GM23338 (cell line): ENCODE data around the gene SEMA6B. TPM values are rescaled to one million over a fixed set of nuclear protein-coding genes. Genes with fewer than 3 reads are reported as not detected.

Experiments
- ATAC-seq: fragments of 200-7000 bp; cut with Tn5 transposase; 3 replicates; pipeline ENCODE4 v1.9.1; 2020
- DNase-seq: peaks from one replicate; pipeline ENCODE4 v3.0.0-alpha.2; 2015; ENCODE audit warnings: low spot score
- H2AFZ ChIP-seq: fragments of 200-600 bp; sonication (generic); 2 replicates; pipeline ENCODE4 v1.8.0; 2016; ENCODE audit warnings: antibody characterized with exemption, mild to moderate bottlenecking, moderate library complexity
- H3F3A ChIP-seq: fragments of 200-600 bp; sonication (generic); replicated peaks from 2 replicates; pipeline ENCODE4 v1.8.0; 2017; ENCODE audit warnings: antibody characterized with exemption, mixed run types, low read depth
- H3K27ac ChIP-seq: fragments of 200-600 bp; sonication (generic); 2 replicates; pipeline ENCODE4 v1.6.1; 2016; ENCODE audit warnings: low read depth
- H3K27me3 ChIP-seq: fragments of 200-600 bp; sonication (generic); 2 replicates; pipeline ENCODE4 v1.8.0; 2016; ENCODE audit warnings: mild to moderate bottlenecking, mixed run types, moderate library complexity; ENCODE audit not compliant: insufficient read depth
- H3K36me3 ChIP-seq: fragments of 200-600 bp; sonication (generic); 2 replicates; pipeline ENCODE4 v1.8.0; 2016; ENCODE audit warnings: mild to moderate bottlenecking; ENCODE audit not compliant: insufficient read depth
- H3K4me1 ChIP-seq: fragments of 200-600 bp; sonication (generic); 2 replicates; pipeline ENCODE4 v1.8.0; 2016; ENCODE audit warnings: mild to moderate bottlenecking, moderate library complexity; ENCODE audit not compliant: insufficient read depth
- H3K4me2 ChIP-seq: fragments of 200-600 bp; sonication (generic); 2 replicates; pipeline ENCODE4 v1.7.1; 2017; ENCODE audit warnings: mixed run types
- H3K4me3 ChIP-seq: fragments of 200-600 bp; sonication (generic); 2 replicates; pipeline ENCODE4 v1.6.1; 2016; ENCODE audit warnings: mixed run types
- H3K79me2 ChIP-seq: fragments of 200-600 bp; sonication (generic); replicated peaks from 2 replicates; pipeline ENCODE4 v1.8.0; 2017; ENCODE audit warnings: mild to moderate bottlenecking; ENCODE audit not compliant: insufficient read depth
- H3K9me2 ChIP-seq: fragments of 200-600 bp; sonication (generic); 2 replicates; pipeline ENCODE4 v1.8.0; 2017; ENCODE audit not compliant: insufficient read depth
- H4K20me1 ChIP-seq: fragments of 200-600 bp; sonication (generic); replicated peaks from 2 replicates; pipeline ENCODE4 v1.8.0; 2017; ENCODE audit warnings: mild to moderate bottlenecking; ENCODE audit not compliant: insufficient read depth
- H3K27ac Mint-ChIP-seq: 2 replicates; pipeline ENCODE4 v1.8.0; 2020; ENCODE audit warnings: inconsistent platforms, mild to moderate bottlenecking, moderate library complexity, mixed read lengths
- H3K27me3 Mint-ChIP-seq: 3 replicates; pipeline ENCODE4 v1.8.0; 2022; ENCODE audit warnings: low read depth, mild to moderate bottlenecking, moderate library complexity, mixed read lengths, inconsistent platforms; ENCODE audit not compliant: insufficient read depth, poor library complexity
- H3K36me3 Mint-ChIP-seq: 3 replicates; pipeline ENCODE4 v1.8.0; 2021; ENCODE audit warnings: low read depth, mild to moderate bottlenecking, inconsistent platforms, moderate library complexity, mixed read lengths
- H3K4me1 Mint-ChIP-seq: 3 replicates; pipeline ENCODE4 v1.8.0; 2020; ENCODE audit warnings: mild to moderate bottlenecking, inconsistent platforms, mixed read lengths
- H3K4me3 Mint-ChIP-seq: 3 replicates; pipeline ENCODE4 v1.8.0; 2021; ENCODE audit warnings: moderate library complexity, mild to moderate bottlenecking, inconsistent platforms, mixed read lengths
- H3K9me3 Mint-ChIP-seq: 3 replicates; pipeline ENCODE4 v1.8.0; 2020; ENCODE audit warnings: moderate library complexity, mild to moderate bottlenecking, inconsistent platforms, mixed read lengths
- CREB1 ChIP-seq: fragments of 250-450 bp; sonication (Bioruptor Pico); IDR thresholded peaks from 2 replicates; pipeline ENCODE4 v1.5.0; 2020; ENCODE audit warnings: low read depth, mild to moderate bottlenecking, moderate library complexity
- CTCF ChIP-seq, 2 experiments: fragments of 200-600 bp in 1 of 2; sonication (generic) in 1 of 2; conservative IDR thresholded peaks; 2 replicates each; pipeline versions ENCODE4 v1.5.1 to v1.6.1; 2016 to 2017; ENCODE audit warnings: antibody characterized with exemption in 2 of 2, low read depth in 2 of 2, mild to moderate bottlenecking in 2 of 2, moderate library complexity in 1 of 2
- ETS1 ChIP-seq: IDR thresholded peaks from 2 replicates; pipeline ENCODE4 v1.6.1; 2016; ENCODE audit warnings: antibody characterized with exemption
- EZH2 ChIP-seq: fragments of 200-600 bp; sonication (generic); IDR thresholded peaks from one replicate; pipeline ENCODE4 v1.8.0; 2017; ENCODE audit warnings: antibody characterized with exemption, mild to moderate bottlenecking, low read depth; ENCODE audit not compliant: unreplicated experiment
- EZH2phosphoT487 ChIP-seq: fragments of 200-600 bp; sonication (generic); IDR thresholded peaks from one replicate; pipeline ENCODE4 v1.8.1; 2018; ENCODE audit warnings: antibody characterized with exemption; ENCODE audit not compliant: unreplicated experiment
- JUNB ChIP-seq: IDR thresholded peaks from one replicate; pipeline ENCODE4 v1.6.1; 2016; ENCODE audit warnings: antibody characterized with exemption; ENCODE audit not compliant: unreplicated experiment
- NANOG ChIP-seq: IDR thresholded peaks from 2 replicates; pipeline ENCODE4 v1.6.1; 2016; ENCODE audit warnings: antibody characterized with exemption, borderline replicate concordance
- POLR2AphosphoS5 ChIP-seq: IDR thresholded peaks from 2 replicates; pipeline ENCODE4 v1.6.1; 2016; ENCODE audit warnings: antibody characterized with exemption, low read depth
- REST ChIP-seq: IDR thresholded peaks from one replicate; pipeline ENCODE4 v1.6.1; 2018; ENCODE audit warnings: antibody characterized with exemption; ENCODE audit not compliant: unreplicated experiment
- STAT1 ChIP-seq: IDR thresholded peaks from one replicate; pipeline ENCODE4 v1.6.1; 2016; ENCODE audit warnings: antibody characterized with exemption; ENCODE audit not compliant: unreplicated experiment
- ZNF114 ChIP-seq: fragments of 250-450 bp; sonication (Bioruptor Pico); IDR thresholded peaks from 2 replicates; pipeline ENCODE4 v1.5.0; 2020; ENCODE audit warnings: mild to moderate bottlenecking, moderate library complexity
- ZNF331 ChIP-seq: fragments of 250-450 bp; sonication (Bioruptor Pico); IDR thresholded peaks from 2 replicates; pipeline ENCODE4 v1.5.0; 2020; ENCODE audit warnings: low read depth, mild to moderate bottlenecking, moderate library complexity
- ZNF462 ChIP-seq: fragments of 250-450 bp; sonication (Bioruptor Pico); IDR thresholded peaks from 2 replicates; pipeline ENCODE4 v1.5.0; 2020; ENCODE audit warnings: mild to moderate bottlenecking, moderate library complexity
- polyA plus RNA-seq: library from polyadenylated mRNA; unstranded; fragments of >200 nt; fragmentation: Nextera tagmentation; extraction: Ambion mirVana; gene quantifications from 2 replicates; pipeline ENCODE4 v1.2.1, GENCODE V29; 2016
- total RNA-seq: library from RNA; depleted of rRNA; stranded (reverse); fragments of >200 nt; shearing (Covaris generic); gene quantifications from 2 replicates; pipeline ENCODE4 v1.2.3, GENCODE V29; 2014

SEMA6B gene
- total and polyA plus RNA-seq, 2 experiments from 2014 or later = 5.3 to 42.7 TPM

GRCh38 chr19:4577020-4577782, 17.7 kb upstream of the SEMA6B start:
- Histone ChIP-seq H3K4me1 (peaks cover 22% of the 10 kb centered on the region), H3K36me3 (no peaks in the 10 kb centered on the region), H3K27ac (no peak overlapping the region), H3K79me2 (peaks cover 27% of the 10 kb centered on the region), H2AFZ (no peak overlapping the region), H4K20me1 (peaks cover 12% of the 10 kb centered on the region; the same call in 1 of the 2 replicates), H3F3A (peaks cover 24% of the 10 kb centered on the region), H3K4me2 (no peak overlapping the region), H3K4me3 (no peak overlapping the region), H3K27me3 (peaks cover 6% of the 10 kb centered on the region), H3K9me2 (no peaks in the 10 kb centered on the region)
- Mint-ChIP-seq H3K36me3 (no peaks in the 10 kb centered on the region), H3K4me1 (peaks cover 25% of the 10 kb centered on the region), H3K27me3 (peaks cover 21% of the 10 kb centered on the region), H3K4me3 (no peak overlapping the region; the same call in 2 of the 3 replicates), H3K9me3 (no peaks in the 10 kb centered on the region), H3K27ac (no peak overlapping the region)
- peak; percentile 10 for ATAC-seq
- TF ChIP-seq CREB1 = no peak
- TF ChIP-seq POLR2AphosphoS5 = no peak
- TF ChIP-seq STAT1 = no peak
- no peak for TF ChIP-seq JUNB
- no peak for TF ChIP-seq NANOG
- TF ChIP-seq ZNF114 (CRISPR knock-in tag) = no peak
- TF ChIP-seq EZH2 = no peak
- TF ChIP-seq ETS1 = no peak
- no peak for TF ChIP-seq ZNF331
- TF ChIP-seq EZH2phosphoT487 = no peak
- TF ChIP-seq REST = no peak
- no peak for TF ChIP-seq ZNF462
- TF ChIP-seq CTCF (conservative IDR thresholded peaks at IDR 0.05; ENCODE audit: low read depth in 2 of 2) = no peak
- DNase-seq = peak; percentile 69
